GM10266 (cell line): ENCODE data around the gene ADARB2.

ENCODE experiments used
- DNase-seq: peaks from one replicate; pipeline ENCODE4 v3.0.0; 2012; ENCODE audit errors: extremely low spot score
- TF ChIP-seq, protein P1 (sequence below): IDR thresholded peaks from 2 replicates; pipeline ENCODE4 v1.5.1; 2012; ENCODE audit warnings: mild to moderate bottlenecking, low read depth; ENCODE audit not compliant: control insufficient read depth, insufficient read depth; ENCODE audit errors: missing control alignments

The ADARB2 gene

GRCh38 chr10:1615186-1615954 lies 122.0 kb downstream of the ADARB2 start:
- TF ChIP-seq, protein P1, sequence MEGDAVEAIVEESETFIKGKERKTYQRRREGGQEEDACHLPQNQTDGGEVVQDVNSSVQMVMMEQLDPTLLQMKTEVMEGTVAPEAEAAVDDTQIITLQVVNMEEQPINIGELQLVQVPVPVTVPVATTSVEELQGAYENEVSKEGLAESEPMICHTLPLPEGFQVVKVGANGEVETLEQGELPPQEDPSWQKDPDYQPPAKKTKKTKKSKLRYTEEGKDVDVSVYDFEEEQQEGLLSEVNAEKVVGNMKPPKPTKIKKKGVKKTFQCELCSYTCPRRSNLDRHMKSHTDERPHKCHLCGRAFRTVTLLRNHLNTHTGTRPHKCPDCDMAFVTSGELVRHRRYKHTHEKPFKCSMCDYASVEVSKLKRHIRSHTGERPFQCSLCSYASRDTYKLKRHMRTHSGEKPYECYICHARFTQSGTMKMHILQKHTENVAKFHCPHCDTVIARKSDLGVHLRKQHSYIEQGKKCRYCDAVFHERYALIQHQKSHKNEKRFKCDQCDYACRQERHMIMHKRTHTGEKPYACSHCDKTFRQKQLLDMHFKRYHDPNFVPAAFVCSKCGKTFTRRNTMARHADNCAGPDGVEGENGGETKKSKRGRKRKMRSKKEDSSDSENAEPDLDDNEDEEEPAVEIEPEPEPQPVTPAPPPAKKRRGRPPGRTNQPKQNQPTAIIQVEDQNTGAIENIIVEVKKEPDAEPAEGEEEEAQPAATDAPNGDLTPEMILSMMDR: no peak
- no peak for DNase-seq

- TF ChIP-seq, protein P1: no peak
- DNase-seq: no peak
These were observed 123.8 kb downstream of the ADARB2 start for GRCh38 chr10:1613511-1613910.

GRCh38 chr10:1612908-1613307 lies 124.4 kb downstream of the ADARB2 start:
- no peak for DNase-seq

DNA sequence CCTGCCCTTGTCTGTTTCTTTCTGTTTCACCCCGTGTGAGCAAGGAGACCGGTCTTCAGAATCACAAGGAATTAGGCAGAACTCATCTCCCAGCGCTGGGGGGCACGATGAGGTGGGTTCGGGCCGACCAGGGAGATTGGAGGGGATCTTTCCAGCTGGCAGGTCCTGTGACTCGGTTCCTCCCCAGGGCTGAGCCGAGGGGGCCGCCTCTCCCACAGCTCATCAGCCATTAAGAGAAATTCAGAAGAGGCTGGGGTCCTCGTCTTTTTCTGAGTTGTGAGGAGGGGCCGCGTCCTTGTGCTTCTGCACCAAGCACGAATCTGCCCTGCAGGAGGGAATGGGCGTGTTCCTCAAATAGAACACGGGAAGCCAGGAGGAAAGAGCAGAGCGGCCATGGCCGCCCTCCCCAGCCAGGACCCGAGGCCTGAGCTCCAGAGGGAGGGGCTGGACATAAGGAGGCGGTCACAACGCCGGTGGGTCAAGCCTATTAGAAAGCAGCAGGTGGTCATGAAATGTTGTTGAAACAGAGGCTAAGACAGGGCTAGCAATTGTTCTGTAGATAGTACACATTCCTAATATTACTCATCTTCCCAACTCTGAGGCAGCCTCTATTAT lies 125.3 kb downstream of the ADARB2 start:
- TF ChIP-seq, protein P1: no peak
- no peak for DNase-seq

More at GRCh38 chr10:1612908-1613307, 124.4 kb downstream of the ADARB2 start:
- TF ChIP-seq, protein P1: no peak

DNA sequence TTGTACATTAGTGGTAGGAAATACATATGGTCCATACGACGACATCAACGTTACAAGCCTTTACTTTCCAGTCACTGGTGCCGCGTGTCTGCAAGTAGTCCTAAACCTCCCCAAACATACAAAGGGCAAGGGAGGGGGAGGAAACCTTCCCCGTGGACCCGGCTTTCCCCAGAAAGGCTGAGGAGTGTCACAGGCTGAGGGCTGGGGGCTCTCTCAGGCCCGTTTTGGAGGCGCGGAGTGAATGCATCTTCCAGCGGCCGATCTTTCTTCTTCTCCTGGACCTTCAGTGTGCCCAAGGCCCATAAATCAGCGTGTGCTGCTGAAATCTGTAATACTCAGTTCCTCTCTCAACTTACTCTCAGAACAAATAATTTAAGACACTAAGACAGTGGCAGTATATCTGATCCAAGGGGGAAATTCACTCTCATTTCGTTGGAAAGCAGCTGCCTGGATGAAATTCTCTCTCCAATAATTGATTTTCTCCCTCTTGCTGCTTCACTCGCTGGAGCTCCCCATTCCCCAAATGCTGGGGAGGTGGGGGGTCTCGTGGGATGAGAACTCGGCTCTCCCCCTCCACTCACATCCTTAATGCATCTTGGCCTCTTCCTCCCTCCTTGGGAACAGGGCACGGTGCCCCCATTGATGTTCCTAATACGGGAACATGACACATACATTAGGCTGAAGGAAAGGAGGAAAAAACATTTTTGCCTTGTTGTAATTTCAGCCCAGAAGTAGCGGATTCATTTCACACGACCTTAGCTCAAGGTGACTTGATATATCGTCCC lies 126.1 kb downstream of the ADARB2 start:
- TF ChIP-seq, protein P1: no peak

DNA sequence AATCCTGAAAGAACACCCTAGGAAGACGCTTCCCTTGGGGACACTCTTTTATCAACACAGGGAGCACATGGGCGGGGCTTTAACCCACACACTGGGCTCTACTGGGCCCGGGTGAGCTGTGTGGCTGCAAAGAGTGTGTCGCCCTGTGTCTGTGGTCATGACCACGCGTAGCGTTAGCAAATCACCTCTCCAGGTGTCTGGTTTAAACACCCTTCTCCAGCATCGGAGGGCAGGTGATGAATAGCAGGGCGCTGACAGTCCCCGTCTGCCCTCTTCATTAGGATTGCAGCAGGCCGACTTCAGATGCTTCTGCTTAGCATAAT lies 127.7 kb downstream of the ADARB2 start:
- no peak for DNase-seq
- TF ChIP-seq, protein P1: no peak

More for the DNA sequence above, 126.1 kb downstream of the ADARB2 start:
- no peak for DNase-seq
